ENCODE results near the gene TGFBR2.

TGFBR2 gene

DNA sequence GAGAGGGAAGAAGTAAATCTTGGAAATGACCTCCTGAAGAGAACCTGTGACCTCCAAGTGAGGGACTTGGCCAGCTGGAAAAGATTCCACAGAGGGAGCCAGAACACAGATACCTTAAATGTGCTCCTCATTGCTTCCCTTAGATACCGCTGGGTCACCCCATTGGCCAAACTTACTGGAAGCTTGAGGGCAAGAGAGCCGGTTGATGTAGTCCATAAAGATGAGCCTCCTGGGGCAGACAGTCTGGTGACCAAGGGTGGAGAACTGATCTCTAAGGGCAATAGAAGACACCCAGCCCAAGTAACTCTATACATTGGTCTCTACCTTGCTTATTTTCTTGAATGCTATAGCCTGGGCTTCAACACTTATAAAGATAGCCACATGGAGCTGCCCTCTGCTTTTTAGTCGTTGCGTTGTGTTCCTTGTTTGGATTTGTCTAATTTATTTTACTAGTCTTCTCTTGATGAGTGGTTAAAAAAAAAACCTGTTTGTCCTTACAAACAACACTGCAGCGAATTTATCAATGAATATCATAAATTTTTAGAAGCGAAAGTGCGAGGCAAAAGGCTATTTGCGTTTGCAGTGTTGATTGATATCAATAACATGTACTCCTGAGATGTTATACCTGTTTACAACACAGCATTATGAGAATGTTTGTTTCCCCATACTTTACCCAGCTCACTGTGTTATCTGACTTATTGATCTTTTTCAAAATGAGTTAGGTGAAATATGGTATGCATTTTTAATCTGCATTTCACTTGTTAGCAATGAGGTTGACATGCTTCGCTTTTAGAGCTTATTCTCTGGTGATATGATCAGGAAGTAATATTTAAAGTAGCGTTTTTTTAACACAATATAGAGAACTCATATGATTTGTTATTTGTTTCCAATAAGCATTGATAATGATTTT lies 31.2 kb downstream of the TGFBR2 start:
- no peak for DNase-seq (ENCODE audit: low read depth)

DNA sequence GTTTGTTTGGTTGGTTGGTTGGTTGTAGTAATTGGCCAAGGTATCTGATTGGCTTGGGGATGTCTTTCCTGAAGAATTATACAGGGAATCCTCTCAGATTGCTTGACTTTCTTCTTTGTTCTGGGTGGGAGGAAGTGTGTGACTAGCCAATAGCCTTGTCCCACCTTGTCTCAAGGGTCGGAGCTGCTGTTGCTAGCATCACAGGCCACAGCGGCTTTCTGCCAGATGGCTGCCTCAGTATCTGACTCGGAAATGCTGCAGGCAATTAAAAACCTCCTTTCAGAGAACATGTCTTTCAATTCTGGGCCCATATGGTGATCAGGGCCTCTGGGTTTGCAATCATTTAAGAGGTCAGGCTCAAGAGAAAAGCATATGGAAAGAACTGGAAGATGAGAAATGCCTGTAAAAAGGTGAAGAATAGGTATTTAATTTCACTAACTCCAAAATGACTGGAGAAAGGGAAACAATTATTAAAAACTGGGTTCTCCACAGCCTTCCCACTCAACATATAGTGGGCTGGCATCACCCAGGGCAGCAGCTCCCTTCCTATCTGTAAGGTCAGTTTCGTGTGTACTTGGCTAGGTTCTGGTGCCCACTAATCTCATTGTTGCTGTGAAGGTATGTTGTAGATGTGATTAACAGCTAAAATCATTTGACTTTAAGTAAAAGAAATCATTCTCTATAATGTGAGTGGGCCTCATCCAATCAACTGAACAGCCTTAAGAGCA lies 32.4 kb downstream of the TGFBR2 start:
- no peak for DNase-seq (ENCODE audit: low read depth)

- DNase-seq (ENCODE audit: low read depth): no peak
Observed at GRCh38 chr3:30639937-30640336, 33.5 kb downstream of the TGFBR2 start.

GRCh38 chr3:30640851-30641250 lies 34.5 kb downstream of the TGFBR2 start:
- no peak for DNase-seq (ENCODE audit: low read depth)

DNA sequence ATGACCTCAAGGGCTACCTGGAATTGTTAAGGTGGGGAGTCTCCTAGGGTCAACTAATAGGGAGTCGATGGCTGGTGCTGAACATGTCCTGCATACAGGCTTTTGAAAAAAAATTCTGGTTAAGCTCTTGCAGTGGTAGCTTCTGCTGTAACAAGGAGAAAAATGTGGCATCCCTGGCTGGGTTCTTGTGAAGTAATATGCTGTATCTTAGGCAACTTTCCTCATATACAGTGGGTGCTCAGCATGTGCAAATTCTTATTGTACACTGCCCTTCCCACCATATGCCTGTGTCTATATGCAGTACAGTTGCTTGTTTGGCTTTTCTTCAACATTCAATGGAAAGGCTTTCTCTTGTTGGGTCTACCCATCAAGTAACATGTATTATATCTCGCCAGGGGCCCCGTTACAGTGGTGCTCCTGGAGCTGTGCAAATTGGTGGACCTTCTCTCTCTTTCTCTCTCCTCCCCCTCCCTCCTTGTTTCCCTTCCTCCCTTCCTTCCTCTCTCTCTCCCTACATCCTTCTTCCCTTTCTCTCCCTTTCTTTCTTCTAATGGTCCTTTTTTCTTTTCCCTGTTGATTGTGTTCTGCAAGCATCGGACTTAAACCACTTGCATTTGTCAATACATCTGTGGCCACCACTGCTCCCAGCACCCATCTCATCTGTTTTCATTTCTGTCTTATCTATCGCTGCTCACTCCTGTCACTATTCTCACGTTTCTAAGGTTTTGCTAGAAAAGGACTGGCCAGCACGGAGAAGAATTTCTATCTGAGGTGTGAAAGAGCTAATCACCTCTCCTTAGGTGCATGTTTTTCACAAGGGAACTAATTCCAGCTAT lies 35.2 kb downstream of the TGFBR2 start:
- no peak for DNase-seq (ENCODE audit: low read depth)

DNA sequence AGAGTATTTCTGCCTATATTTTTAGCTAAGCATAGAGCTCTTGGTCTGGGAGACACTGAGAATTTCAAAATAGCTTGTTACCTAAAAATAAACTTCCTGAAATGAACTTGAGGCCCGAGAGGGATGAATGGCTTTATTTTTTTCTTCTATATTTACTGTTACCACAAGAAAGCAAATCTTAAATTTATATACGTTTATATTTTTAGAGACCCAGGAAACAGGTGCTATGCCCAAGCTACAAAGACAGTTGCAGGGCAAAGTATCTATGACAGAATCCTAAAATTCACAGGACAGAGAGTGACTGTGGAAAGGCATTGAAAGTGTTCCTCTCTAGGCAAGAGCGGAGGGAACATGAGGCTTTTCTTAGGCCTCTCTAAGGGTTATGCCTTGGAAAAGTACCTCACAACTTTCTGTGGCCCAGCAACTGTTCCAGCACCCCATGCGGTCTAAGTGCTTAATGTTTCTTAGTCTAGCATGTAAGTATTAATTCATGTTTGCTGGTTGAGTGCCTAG lies 36.5 kb downstream of the TGFBR2 start:
- DNase-seq (ENCODE audit: low read depth): no peak

DNA sequence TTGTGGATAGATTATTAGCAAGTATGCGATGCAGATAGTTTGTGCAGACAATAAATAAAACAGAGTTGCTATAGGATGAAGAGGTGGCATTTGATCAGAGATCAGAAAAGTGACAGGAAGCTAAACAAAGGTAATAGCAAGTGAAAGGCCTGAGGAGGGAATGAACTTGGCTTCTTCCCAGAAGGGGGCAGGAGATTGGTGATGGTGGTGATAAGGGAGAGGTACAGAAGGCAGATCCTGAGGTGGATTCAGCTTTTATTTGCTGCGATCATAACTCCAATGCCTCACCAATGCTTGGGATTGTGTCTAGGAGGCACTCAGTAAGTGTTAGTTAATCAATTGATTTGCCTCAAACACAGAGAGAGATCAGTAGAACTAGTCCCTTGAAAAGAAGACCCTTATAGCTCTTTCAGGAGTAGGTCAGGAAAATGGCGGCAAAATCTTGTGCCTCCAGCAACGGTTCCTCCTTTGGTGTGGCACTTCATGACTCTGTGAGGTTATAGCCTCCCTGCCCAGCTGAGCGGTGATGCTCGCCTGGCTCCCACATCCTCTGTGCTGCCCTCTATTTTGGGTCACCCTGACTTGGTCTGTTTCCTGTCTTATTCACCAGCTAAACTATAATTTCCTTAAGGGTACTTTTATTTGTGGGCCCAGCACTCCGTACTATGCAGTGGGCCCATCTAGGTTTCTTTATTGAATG lies 37.5 kb downstream of the TGFBR2 start:
- DNase-seq (ENCODE audit: low read depth): peak; percentile 28

DNA sequence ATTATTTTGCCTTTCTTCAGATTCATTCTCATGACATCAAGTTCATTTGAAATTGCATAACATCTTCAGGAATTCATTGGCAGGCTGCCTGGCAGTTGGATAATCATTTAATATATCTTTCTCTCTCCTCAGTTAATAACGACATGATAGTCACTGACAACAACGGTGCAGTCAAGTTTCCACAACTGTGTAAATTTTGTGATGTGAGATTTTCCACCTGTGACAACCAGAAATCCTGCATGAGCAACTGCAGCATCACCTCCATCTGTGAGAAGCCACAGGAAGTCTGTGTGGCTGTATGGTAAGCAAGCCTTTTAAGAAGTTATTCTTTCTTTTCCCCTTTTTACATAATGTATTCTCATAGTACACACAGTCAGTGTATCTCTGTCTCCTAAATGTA lies 38.2 kb downstream of the TGFBR2 start:
- peak; percentile 34 for DNase-seq (ENCODE audit: low read depth)

DNA sequence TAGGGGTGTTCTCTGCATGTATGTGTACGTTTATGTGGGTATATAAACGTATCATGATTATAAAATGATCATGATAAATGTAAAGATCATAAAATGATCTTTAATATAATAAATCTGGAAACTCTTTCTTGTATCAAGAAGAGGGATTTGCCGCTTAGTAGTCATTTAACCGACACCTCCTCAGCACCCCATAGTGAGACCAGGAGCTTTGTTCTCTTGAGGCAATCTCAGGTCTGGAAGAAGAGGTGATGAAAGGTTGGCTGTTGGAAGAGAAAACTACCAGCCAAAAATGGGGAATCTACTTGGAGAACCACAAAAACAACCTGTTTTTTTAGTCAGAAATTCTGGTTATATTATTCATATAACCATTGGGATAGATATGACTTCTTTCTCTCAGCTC lies 38.7 kb downstream of the TGFBR2 start:
- DNase-seq (ENCODE audit: low read depth): no peak

- no peak for DNase-seq (ENCODE audit: low read depth)
Observed at GRCh38 chr3:30646181-30646876, 39.9 kb downstream of the TGFBR2 start.

- no peak for DNase-seq (ENCODE audit: low read depth)
Observed at GRCh38 chr3:30646961-30647752, 40.8 kb downstream of the TGFBR2 start.

- no peak for DNase-seq (ENCODE audit: low read depth)
Observed at GRCh38 chr3:30648670-30649357, 42.4 kb downstream of the TGFBR2 start.

DNA sequence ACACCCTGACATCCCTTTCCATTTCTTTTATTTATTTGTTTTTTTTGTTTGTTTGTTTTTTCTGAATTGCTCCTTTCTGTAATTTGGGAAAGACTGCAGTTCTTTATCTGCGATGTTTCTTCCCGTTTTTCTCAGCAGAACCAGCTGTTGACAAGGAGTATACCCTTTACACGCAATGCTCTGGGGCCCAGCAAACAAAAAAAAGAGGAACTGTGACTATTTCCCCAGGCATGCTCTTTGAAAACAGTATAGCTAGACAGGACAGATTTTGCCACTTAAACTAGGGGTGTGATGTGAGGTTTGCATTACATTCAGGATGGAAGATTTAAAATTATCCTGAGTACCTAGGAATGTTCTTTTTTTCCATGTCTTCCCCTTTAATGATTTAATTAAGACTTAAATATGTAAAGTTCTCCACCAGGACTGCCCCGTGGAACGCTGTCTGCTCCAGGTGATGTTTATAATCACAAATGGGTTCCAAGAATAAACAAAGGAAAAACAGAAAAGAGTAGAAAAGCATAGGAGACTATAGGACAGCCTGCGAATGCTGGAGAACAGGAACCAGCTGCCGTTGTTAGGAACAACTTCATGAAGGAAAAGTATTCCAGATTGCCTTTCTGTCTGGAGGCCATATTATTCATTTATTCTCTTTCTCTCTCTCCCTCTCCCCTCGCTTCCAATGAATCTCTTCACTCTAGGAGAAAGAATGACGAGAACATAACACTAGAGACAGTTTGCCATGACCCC lies 43.3 kb downstream of the TGFBR2 start:
- DNase-seq (ENCODE audit: low read depth): no peak

- no peak for DNase-seq (ENCODE audit: low read depth)
Observed at GRCh38 chr3:30650348-30650995, 44.1 kb downstream of the TGFBR2 start.

DNA sequence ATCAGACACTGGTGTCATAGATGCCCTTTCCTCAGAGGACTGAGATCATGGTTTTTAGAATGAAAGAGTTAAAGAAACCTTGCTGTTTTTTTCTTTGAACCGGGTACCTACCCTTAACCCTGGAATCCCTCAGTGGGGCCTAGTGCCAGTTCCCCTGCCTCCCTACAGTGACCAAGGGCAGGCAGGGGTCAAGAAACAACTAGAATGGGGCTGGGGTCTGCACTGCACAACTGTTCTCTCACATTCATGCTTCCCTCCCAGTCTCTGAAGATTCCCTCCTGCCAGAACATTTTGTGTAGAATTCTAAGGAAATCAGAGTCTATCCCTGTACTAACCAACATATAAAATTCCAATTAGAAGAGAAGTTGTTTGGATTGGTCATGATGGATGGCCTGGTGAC lies 47.9 kb downstream of the TGFBR2 start:
- no peak for DNase-seq (ENCODE audit: low read depth)

DNA sequence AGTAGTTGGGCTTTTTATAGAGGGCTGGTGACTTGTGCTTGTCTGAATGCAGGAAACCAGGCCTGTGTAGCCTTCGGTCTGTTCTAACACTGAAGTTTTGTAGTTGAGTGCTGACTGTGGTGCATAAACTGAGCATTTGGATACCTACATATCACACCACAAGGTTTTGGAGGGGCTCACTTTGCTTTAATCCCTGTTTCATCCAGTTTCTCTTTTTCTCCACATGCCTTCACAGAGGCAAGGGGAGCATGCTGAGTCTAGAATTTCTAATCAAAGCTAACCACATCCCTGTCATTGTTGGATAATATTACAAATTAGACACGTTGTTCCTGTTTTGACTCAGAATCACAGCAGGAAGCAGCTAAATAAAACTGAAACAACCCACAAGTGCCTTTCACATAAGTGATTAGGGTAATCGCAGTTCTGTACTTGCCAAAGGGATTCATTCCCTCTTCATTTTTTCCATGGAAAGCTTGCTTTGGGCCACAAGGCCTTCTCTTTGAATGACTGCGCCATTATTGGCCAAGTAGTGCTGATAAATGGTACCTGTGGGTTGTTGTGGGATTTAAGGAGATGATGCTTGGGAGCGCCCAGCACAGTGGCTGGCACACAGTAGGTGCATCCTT lies 48.9 kb downstream of the TGFBR2 start:
- no peak for DNase-seq (ENCODE audit: low read depth)

- no peak for DNase-seq (ENCODE audit: low read depth)
Observed at GRCh38 chr3:30656624-30657141, 50.3 kb downstream of the TGFBR2 start.

DNA sequence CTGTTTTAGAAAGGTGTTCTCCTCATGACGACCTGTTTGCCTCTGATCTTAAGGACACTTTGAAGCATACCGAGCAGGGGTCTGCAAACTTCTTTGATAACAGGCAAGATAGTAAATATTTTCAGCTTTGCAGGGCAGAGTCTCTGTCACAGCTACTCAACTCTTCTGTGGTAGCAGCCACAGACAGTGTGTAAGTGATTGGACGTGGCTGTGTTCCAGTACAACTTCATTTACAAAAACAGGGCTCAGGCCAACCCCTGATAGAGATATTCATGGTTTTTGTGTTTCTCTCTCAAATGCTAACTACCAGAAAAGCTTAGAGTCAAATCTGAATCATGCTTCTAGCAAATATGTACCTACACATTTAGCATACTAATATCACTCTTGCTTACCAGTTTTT lies 51.5 kb downstream of the TGFBR2 start:
- DNase-seq (ENCODE audit: low read depth): no peak

Data from activated T-helper 9 cell treated with anti-CD3 and anti-CD28 coated beads, Interleukin-2, amount 50 U/mL, for 16 hours (primary cell).